GM06990 (cell line): ENCODE results near the gene LIG1.

ENCODE experiments used
- DNase-seq: peaks from one replicate; pipeline ENCODE4 v3.0.0-alpha.2; 2011; ENCODE audit not compliant: insufficient read length; ENCODE audit errors: extremely low read depth
- H3K27me3 ChIP-seq: replicated peaks from 2 replicates; pipeline ENCODE4 v1.6.0; 2011; ENCODE audit warnings: low read length; ENCODE audit not compliant: control insufficient read depth, insufficient read depth
- H3K36me3 ChIP-seq: 2 replicates; pipeline ENCODE4 v1.5.1; 2011; ENCODE audit warnings: low read length; ENCODE audit not compliant: control insufficient read depth, insufficient read depth
- H3K4me3 ChIP-seq: replicated peaks from 2 replicates; pipeline ENCODE4 v1.5.1; 2011; ENCODE audit warnings: low read depth, mild to moderate bottlenecking, control low read depth, low read length
- TF ChIP-seq, protein P1 (sequence below): IDR thresholded peaks from 2 replicates; pipeline ENCODE4 v1.5.1; 2011; ENCODE audit warnings: low read length, control low read depth, mild to moderate bottlenecking, inconsistent platforms; ENCODE audit not compliant: insufficient read depth, poor library complexity, severe bottlenecking

LIG1 gene

DNA sequence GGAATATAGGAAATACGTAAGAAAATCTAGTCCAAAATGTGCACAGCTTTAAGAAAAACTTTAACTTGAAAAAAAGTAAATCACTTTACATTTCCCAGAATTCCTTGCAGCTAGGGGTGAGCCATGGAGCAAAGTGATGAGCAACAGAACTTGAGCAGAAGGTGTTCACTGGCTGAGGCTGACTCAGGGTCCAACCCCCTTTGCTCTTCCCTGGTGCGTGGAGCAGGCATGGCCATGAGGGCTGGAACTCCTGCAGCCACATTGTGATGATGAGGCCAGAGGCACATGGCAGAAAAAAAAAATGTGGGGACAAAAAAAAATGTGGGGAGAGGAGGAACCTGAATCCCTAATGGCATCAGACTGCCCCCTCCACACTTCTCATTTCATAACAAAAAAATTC is 49.6 kb downstream of the LIG1 start:
- peaks cover 17% of the 10 kb centered on the region for H3K36me3 ChIP-seq
- no peak overlapping the region for H3K4me3 ChIP-seq
- TF ChIP-seq, protein P1, sequence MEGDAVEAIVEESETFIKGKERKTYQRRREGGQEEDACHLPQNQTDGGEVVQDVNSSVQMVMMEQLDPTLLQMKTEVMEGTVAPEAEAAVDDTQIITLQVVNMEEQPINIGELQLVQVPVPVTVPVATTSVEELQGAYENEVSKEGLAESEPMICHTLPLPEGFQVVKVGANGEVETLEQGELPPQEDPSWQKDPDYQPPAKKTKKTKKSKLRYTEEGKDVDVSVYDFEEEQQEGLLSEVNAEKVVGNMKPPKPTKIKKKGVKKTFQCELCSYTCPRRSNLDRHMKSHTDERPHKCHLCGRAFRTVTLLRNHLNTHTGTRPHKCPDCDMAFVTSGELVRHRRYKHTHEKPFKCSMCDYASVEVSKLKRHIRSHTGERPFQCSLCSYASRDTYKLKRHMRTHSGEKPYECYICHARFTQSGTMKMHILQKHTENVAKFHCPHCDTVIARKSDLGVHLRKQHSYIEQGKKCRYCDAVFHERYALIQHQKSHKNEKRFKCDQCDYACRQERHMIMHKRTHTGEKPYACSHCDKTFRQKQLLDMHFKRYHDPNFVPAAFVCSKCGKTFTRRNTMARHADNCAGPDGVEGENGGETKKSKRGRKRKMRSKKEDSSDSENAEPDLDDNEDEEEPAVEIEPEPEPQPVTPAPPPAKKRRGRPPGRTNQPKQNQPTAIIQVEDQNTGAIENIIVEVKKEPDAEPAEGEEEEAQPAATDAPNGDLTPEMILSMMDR: no peak
- no peak for DNase-seq
- no peaks in the 10 kb centered on the region for H3K27me3 ChIP-seq

DNA sequence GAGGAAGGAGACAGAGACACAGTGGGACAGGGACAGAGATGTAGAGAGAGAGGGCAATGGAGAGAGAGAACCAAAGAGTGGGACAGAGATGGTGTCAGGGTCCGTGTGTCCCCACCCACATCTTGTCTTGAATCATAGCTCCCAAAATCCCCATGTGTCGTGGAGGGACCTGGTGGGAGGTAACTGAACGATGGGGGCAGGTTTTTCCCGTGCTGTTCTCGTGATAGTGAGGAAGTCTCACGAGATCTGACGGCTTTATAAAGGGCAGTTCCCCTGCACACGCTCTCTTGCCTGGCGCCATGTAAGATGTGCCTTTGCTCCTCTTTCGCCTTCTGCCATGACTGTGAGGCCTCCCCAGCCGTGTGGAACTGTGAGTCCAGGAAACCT is 52.0 kb downstream of the LIG1 start:
- Histone ChIP-seq H3K27me3 (no peaks in the 10 kb centered on the region), H3K4me3 (no peak overlapping the region), H3K36me3 (peaks cover 14% of the 10 kb centered on the region)
- TF ChIP-seq, protein P1: no peak
- DNase-seq: no peak

DNA sequence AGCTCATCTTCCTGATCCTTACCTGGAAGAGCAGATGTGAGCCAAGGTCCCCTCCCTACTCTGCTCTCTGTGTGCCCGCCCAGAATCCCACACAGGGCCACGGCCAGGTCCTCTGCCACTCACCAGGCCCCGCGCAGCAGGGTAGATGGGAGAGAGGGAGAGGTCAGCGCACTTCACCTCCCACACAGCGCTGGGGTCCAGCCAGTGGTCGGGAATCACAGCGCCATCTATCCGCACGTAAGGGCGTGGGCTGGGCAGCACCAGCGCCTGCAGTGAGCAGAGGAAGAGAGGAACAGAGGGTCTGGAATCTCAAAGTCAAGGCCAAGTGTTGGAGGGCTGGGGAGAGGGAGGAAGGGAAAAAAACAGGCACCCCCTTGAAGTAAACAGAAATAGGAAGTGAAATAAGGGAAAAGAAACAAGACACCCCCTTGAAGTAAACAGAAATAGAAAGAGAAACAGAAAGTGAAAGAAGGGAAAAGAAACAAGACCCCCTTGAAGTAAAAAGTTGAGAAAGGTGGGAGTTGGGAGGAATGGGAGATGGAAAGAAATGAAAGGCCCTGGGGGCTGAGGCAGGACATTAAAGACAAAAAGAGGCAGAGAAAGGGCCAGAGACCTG is 52.5 kb downstream of the LIG1 start:
- Histone ChIP-seq H3K27me3 (no peaks in the 10 kb centered on the region), H3K4me3 (no peak overlapping the region), H3K36me3 (peaks cover 12% of the 10 kb centered on the region)
- TF ChIP-seq, protein P1: no peak
- DNase-seq: no peak

DNA sequence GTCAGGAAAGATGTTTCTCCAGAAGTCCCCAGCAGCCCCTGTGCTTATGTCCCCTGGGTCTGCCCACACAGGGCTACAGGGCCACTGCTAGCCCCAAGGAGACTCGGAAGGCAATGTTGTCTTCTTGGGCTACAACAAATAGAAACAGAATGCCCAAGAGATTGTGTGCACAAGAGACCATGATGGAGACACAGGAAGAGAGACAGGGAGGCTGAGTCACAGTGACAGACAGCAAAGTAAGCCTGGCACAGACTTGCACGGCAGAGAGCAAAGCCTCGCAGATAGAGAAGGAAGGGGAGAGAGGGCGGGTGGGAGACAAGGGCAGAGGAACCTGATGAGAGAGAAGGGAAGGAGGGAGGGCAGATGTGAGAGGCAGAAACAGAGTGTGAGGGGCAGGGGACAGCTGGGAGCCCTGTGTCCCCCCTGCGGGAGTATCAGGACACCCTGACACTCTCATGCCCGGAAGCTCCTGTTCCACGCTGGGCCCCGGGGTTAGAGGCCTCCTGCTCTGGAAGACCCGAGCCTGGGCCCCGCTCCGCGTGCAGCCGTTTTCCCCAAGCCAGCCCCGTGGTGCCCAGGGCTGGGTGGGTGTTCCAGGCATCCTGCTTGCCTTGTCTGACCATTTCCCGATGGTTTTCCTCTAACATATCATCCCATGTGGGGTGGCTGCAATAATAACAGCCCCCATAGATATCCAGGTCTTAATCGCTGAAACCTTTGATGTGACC is 56.8 kb downstream of the LIG1 start:
- Histone ChIP-seq H3K4me3 (no peak overlapping the region), H3K27me3 (no peaks in the 10 kb centered on the region), H3K36me3 (peaks cover 4% of the 10 kb centered on the region)
- no peak for DNase-seq
- TF ChIP-seq, protein P1: no peak

DNA sequence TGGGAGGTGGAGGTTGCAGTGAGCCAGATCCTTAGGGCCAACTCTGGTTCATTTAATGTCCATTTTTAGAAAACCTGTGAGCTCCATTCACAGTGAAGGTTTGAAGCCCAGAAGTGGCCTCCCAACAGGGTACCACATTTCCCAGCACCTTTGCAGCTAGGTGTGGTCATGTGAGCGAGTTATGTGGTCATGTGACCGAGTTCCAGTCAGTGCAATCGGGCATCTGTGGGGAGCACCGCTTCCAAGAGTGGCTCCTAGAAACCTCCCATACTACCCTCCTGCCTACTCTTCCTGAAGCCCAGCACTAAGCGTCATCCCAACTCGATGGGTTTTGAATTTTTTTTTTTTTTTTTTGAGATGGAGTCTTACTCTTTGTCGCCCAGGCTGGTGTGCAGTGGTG is 58.9 kb downstream of the LIG1 start:
- Histone ChIP-seq H3K4me3 (no peak overlapping the region), H3K27me3 (no peaks in the 10 kb centered on the region), H3K36me3 (peaks cover 4% of the 10 kb centered on the region)
- TF ChIP-seq, protein P1: no peak
- DNase-seq: no peak
